GM06990 (cell line): Measurements from ENCODE around the gene SNTB2.

ENCODE experiments used
- DNase-seq: peaks from one replicate; pipeline ENCODE4 v3.0.0-alpha.2; 2011; ENCODE audit not compliant: insufficient read length; ENCODE audit errors: extremely low read depth
- H3K27me3 ChIP-seq: replicated peaks from 2 replicates; pipeline ENCODE4 v1.6.0; 2011; ENCODE audit warnings: low read length; ENCODE audit not compliant: control insufficient read depth, insufficient read depth
- H3K36me3 ChIP-seq: 2 replicates; pipeline ENCODE4 v1.5.1; 2011; ENCODE audit warnings: low read length; ENCODE audit not compliant: control insufficient read depth, insufficient read depth
- H3K4me3 ChIP-seq: replicated peaks from 2 replicates; pipeline ENCODE4 v1.5.1; 2011; ENCODE audit warnings: low read depth, mild to moderate bottlenecking, control low read depth, low read length
- CTCF ChIP-seq: IDR thresholded peaks from 2 replicates; pipeline ENCODE4 v1.5.1; 2011; ENCODE audit warnings: low read length, control low read depth, mild to moderate bottlenecking, inconsistent platforms; ENCODE audit not compliant: insufficient read depth, poor library complexity, severe bottlenecking

SNTB2 gene

DNA sequence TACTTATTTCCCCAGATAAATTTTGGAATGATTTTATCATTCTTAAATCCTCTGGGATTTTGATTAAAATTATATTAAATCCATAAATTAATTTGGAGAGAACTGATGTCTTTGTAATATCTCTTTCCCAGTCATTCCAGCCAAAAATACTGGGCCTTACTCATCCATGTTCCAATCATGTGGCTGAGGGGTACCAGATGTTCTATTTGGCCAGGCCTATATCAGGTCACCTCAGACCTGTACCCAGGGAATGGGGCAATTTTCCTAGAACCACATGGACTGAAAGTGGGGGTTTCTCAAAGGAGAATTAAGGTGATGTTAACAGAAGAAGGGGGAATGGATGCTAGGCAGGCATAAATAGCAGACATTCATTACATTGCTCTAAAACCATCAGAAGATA is 7.5 kb downstream of the SNTB2 start:
- no peak for TF ChIP-seq CTCF
- no peaks in the 10 kb centered on the region for H3K27me3 ChIP-seq
- DNase-seq, result no peak
- no peak overlapping the region for H3K4me3 ChIP-seq
- no peaks in the 10 kb centered on the region for H3K36me3 ChIP-seq

DNA sequence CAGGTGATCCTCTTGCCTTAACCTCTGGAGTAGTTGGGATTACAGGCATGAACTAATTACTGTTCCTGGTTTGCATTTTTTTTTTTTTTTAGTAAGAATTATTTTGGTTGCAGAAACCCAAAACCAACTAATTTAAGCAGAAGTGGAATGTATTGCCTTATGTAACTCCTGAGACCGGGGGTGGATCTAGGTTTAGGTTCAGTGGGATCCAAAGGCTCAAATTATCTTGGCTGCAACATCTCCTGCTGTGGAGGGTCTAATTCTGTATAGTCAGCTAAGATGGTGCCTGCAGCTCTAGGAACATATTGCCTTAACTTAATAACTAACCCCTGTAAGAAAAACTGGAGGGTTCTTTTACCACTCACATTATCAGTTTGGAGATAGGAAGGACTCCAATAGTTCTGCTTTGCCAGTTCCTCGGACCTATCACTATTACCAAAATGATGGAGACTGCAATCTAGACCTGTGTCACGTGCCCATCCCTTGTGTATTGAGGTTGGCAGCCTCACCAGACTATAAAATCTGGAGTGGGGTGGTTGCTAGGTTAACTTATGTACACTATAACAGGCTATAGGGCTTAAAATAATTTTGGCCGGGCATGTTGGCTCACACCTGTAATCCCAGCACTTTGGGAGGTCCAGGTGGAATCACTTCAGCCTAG is 8.5 kb downstream of the SNTB2 start:
- Histone ChIP-seq H3K4me3 (no peak overlapping the region), H3K36me3 (no peaks in the 10 kb centered on the region), H3K27me3 (no peaks in the 10 kb centered on the region)
- no peak for DNase-seq
- TF ChIP-seq CTCF, result no peak

GRCh38 chr16:69197573-69197972 is 10.6 kb downstream of the SNTB2 start:
- no peaks in the 10 kb centered on the region for H3K27me3 ChIP-seq
- TF ChIP-seq CTCF, result no peak
- no peak overlapping the region for H3K4me3 ChIP-seq

DNA sequence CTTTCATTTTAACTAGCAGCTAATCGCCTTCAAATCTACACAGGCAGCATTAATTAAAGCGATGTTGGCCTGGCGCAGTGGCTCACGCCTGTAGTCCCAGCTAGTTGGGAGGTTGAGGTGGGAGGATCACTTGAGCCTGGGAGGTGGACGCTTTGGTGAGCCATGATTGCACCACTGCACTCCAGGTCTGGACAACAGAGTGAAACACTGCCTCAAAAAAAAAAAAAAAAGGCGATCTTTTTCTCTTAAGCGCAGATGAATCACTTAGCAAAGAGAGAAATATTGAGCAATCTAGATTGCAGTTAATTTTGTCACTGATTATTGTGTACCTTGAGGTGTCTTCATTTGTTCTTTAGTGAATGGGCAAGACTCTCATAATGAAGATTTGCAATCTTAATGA is 12.4 kb downstream of the SNTB2 start:
- TF ChIP-seq CTCF, result no peak
- Histone ChIP-seq H3K4me3 (no peak overlapping the region), H3K27me3 (no peaks in the 10 kb centered on the region), H3K36me3 (no peaks in the 10 kb centered on the region)
- DNase-seq, result no peak

More at GRCh38 chr16:69197573-69197972, 10.6 kb downstream of the SNTB2 start:
- no peak for DNase-seq
- H3K36me3 ChIP-seq, result no peaks in the 10 kb centered on the region

GRCh38 chr16:69201291-69201690 is 14.3 kb downstream of the SNTB2 start:
- TF ChIP-seq CTCF, result no peak
- DNase-seq, result no peak
- H3K4me3 ChIP-seq, result no peak overlapping the region
- no peaks in the 10 kb centered on the region for H3K27me3 ChIP-seq
- no peaks in the 10 kb centered on the region for H3K36me3 ChIP-seq

DNA sequence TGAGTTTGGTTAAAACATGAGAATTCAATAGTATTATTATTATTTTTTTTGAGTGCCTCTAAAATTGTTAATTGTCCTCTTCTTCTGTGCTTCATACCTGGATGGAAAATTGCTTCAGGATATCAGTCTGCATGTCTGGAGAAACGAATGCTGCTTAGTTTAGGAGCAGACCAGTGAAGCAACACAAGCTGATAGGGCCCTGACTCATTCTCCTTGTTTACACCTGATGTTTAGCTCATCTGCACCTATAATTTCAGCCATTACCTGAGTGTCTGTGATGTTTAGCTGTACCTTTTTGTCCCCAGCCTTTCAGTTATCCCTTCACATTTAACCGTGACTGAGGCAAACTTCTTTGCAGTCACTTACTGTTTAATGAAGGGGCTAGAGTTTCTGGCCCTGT is 14.8 kb downstream of the SNTB2 start:
- no peak for DNase-seq
- no peak for TF ChIP-seq CTCF
- H3K27me3 ChIP-seq, result no peaks in the 10 kb centered on the region
- H3K4me3 ChIP-seq, result no peak overlapping the region
- no peaks in the 10 kb centered on the region for H3K36me3 ChIP-seq
